SK-MEL-5 (cell line): ENCODE results near the gene TMC1. TPM values are rescaled to one million over a fixed set of nuclear protein-coding genes. Genes with fewer than 3 reads are reported as not detected.
"Not testable (repeated sequence)": the region's sequence is repeated elsewhere in the genome, so short reads cannot be mapped to it uniquely, and the experiment has no call there.

Experiments used
- DNase-seq: peaks from one replicate; pipeline ENCODE4 v3.0.0-alpha.2; 2016; ENCODE audit warnings: low read depth, low spot score
- in situ Hi-C: cut with HindIII; loops from 2 replicates; pipeline ENCODE4 v1.10.0; 2016; ENCODE audit warnings: low sequenced_read_pairs, high pct_unique_total_duplicates, low pct_unique_long_range_greater_than_20kb
- total RNA-seq: library from RNA; depleted of rRNA; stranded (reverse); fragments of >200 nt; shearing (Covaris generic); gene quantifications from 2 replicates; pipeline ENCODE4 v1.2.3, GENCODE V29; 2014

Gene TMC1
- total RNA-seq, 1 experiment from 2014 or later: 0.18 TPM

DNA sequence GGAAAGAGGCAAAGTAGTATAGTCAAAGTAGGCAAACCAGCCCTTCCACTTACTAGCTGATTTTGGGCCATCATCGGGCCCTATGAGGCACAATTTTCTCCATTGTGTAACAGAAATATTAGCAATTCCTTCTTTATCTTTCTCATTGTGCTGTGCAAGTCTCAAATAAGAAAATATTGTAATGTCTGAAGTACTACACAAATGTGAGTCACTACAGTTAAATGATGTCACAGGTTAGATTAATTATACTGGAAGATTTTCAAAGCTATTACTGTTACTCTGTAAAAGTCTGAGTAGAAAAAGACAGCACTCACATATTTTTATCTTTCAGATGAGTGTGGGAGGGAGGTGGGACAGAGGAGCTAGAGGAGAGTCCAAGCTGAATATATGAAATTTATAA is 12.4 kb upstream of the TMC1 start:
- DNase-seq: no peak

DNA sequence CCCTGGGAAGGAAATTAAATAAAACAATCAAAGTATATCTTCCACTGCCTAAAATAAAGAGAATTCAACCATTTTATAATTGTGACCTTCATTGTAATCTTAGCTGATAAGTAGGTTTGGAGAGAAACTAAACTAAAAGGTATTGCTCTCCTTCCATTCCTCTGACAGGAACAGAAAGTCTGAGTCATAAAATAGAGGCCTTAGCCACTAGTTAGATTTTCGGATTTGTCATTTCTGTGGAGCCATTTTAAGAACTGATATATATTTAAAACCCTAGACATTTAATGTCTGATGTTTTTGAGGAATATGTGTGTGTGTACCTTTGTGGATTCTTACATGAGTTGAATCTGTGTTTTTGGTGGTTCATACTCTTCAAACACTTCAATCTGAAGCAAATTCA is 11.8 kb upstream of the TMC1 start:
- no peak for DNase-seq
- in situ Hi-C loops: no loop called here

More for the DNA sequence above, 12.4 kb upstream of the TMC1 start:
- in situ Hi-C loops: no loop called here

GRCh38 chr9:72521011-72521410 is 397 bp upstream of the TMC1 start:
- in situ Hi-C loops, DNase-seq: not testable (repeated sequence)

- DNase-seq: no peak
- in situ Hi-C loops: no loop called here
These were observed 3.6 kb downstream of the TMC1 start for GRCh38 chr9:72524820-72525540.

- peak; percentile 62 for DNase-seq
- in situ Hi-C loops: no loop called here
These were observed 5.7 kb downstream of the TMC1 start for GRCh38 chr9:72526901-72527800.

GRCh38 chr9:72527801-72528195 is 6.4 kb downstream of the TMC1 start:
- in situ Hi-C loops: no loop called here
- peak; percentile 30 for DNase-seq

- in situ Hi-C loops: no loop called here
- no peak for DNase-seq
These were observed 8.1 kb downstream of the TMC1 start for GRCh38 chr9:72529531-72529930.

DNA sequence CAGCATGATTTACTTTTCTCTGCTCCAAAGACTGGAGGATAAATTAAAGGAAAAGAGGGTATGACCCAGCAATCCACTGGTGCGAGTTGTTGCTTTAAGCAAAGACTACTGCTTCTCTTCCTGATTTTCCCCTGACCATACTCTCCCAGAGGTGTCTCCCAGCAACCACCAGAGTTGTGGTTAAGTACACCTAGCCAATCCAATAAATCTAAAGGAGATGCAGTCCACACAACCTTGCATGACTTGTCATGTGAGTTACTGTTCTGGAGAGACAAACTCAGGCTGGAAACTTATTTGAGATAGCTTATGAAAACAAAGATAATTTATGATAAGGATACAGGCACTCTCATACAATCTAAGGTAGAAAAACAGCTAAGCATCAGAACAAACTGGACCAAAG is 11.9 kb downstream of the TMC1 start:
- in situ Hi-C loops: no loop called here
- DNase-seq: no peak

DNA sequence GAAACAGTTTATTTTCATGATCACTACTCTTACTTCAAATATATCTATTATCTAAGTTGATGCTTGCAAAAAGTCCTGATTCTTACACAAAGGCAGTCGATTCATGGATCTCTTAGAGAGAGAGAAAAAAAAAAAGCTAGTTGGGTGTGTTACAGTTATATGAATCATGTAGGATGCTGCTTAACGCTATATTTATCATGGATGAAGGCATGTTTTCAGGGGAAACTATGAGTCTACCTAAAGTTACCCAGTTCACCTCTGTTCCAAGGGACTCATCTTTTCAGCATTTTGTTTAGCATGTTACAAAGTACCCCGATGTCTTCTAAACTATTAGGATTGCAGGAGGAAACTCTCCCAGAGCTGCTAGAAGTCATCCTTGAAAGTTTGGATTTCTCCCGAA is 13.5 kb downstream of the TMC1 start:
- in situ Hi-C loops: no loop called here
- no peak for DNase-seq

DNA sequence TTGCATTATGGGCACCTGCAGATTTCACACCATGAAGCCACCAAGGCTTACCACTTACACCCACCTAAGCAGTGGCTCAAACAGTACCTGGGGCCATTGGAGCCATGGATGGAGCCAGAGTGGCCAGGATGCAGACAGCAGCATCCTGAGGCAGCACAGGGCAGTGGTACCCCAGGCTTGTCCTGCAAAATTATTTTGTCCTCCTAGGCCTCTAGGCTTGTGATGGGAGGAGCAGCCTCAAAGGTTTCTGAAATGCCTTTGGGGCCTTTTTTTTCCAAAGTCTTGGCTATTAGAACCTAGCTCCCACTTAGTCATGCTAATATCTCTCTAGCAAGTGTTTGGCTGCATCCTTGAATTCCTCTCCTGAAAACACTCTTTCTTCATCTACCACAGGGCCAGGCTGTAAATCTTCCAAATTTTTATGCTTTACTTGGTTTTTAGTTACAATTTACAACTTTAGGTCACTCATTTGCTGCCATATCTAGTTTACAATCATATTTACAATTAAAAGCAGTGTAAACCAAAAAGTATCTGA is 15.7 kb downstream of the TMC1 start:
- no peak for DNase-seq

DNA sequence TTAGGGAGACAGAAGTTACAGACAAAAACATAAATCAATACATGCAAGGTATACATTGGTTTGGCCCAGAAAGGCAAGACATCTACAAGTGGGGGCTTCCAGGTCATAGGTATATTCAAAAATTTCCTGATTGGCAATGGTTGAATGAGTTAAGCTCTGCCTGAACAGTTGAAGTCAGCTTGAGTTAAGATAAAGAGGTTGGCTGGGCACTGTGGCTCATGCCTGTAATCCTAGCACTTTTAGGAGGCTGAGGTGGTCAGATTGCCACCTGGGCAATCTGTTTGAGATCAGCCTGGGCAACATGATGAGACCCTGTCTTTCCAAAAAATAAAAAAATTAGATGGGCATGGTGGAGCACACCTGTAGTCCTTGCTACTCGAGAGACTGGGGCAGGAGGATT is 16.3 kb downstream of the TMC1 start:
- DNase-seq: no peak
- in situ Hi-C loops: no loop called here

More for the DNA sequence above, 15.7 kb downstream of the TMC1 start:
- in situ Hi-C loops: no loop called here

- in situ Hi-C loops: no loop called here
- DNase-seq: no peak
These were observed 17.7 kb downstream of the TMC1 start for GRCh38 chr9:72538921-72539702.

DNA sequence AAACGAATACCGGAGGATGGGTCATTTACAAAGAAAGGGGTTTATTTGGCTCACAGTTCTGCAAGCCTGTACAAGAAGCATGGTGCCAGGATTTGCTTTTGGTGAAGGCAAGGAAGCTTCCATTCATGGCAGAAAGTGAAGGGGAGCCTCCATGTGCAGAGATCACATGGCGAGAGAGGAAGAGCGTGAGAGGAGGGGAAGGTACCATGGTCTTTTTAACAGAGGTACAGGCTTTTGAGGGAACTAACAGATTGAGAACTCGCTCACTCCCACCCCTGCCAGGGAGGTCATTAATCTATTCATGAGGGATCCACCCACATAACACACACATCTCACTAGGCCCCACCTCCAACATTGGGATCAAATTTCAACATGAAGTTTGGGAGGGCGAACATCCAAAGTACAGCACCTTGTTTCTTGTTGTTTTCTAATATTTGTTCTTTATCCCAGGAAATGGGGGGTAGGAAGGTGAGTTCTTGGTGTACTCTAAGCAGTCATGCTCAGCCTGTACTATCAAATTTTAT is 18.5 kb downstream of the TMC1 start:
- in situ Hi-C loops: no loop called here
- no peak for DNase-seq

DNA sequence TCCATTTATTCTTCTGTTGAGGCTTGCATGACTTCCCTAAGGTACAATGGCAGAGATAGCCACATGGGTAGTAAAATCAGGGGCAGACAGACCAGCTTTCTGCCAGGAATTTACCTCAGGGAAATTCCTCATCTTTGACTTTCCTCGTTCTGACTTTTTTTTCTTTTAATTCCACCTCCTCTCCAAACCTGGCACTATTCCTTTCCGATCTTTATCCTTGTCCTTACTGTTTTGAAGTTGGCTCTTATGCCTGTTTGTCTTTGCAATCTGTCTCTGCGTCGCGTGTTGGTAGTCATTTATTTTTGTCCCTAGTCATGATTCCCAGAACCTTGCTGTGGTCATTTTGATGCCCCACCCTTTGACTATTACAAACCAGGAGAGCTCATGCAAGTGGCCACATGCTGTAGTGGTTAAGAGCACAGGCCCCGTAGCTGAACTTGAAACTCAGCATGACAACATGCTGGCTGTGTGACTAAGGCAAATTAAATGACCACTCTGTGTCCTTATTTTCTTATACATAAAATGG is 19.0 kb downstream of the TMC1 start:
- no peak for DNase-seq
- in situ Hi-C loops: no loop called here

- DNase-seq, in situ Hi-C loops: not testable (repeated sequence)
These were observed 21.1 kb downstream of the TMC1 start for GRCh38 chr9:72542537-72542833.

- no peak for DNase-seq
- in situ Hi-C loops: no loop called here
These were observed 21.5 kb downstream of the TMC1 start for GRCh38 chr9:72542917-72543316.

DNA sequence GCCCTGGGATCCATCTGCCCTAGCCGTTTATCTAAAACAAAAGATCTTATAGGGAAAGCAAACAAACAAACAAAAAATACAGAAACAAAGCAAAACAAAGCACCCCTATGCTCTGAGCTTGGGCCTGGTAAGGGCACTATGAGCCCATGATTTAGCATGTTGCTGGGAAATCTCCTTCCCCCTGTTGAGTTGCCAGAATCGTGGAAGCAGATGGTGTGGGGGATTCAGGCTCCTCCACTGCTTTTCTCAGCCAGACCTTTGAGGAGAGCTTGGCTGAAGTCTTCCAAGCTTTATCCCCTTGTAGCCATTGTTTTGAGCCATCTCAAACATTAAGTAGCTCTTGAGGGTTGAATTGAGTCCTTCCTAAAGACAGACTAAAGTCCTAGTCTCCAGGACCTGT is 29.9 kb downstream of the TMC1 start:
- no peak for DNase-seq
- in situ Hi-C loops: no loop called here

- in situ Hi-C loops: no loop called here
- no peak for DNase-seq
These were observed 30.9 kb downstream of the TMC1 start for GRCh38 chr9:72552356-72552755.
